Right kidney (tissue), 1 donor: Measurements from ENCODE around the gene SPR.

Experiments
- DNase-seq: peaks from one replicate; pipeline ENCODE4 v3.0.0-alpha.2; 2016

SPR gene

DNA sequence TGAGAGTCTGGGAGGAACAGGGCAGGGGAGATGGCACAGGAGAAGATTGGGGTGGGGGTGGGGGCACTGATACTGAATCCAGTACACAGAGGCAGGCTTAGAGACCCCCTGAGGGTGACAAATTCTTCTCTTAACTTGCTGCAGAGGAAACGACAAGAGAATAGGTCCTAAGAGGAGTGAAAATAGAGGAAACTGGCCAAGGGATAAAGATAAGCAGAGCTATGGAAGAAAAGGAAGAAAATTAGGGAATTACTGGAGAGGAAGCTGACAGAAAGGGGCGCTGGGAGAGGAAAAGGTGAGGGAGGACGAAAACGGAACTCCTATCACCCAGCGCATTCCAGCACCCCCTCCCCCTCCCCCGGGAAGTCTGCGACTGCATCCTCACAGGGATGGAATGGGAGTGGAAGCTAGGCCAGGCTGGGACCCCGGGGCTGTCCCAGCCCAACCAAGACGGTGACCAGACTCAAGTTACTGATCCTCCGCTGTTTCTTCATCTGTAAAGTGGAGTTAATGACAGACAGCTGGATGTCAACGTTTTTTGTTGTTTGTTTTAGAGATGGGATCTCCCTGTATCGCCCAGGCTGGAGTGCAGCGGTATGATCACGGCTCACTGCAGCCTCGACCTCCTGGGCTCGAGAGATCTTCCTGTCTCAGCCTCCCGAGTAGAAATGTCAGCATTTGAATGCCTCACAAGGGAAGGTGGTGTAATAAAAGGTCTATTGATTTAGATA is 27.5 kb downstream of the SPR start:
- DNase-seq, result no peak

DNA sequence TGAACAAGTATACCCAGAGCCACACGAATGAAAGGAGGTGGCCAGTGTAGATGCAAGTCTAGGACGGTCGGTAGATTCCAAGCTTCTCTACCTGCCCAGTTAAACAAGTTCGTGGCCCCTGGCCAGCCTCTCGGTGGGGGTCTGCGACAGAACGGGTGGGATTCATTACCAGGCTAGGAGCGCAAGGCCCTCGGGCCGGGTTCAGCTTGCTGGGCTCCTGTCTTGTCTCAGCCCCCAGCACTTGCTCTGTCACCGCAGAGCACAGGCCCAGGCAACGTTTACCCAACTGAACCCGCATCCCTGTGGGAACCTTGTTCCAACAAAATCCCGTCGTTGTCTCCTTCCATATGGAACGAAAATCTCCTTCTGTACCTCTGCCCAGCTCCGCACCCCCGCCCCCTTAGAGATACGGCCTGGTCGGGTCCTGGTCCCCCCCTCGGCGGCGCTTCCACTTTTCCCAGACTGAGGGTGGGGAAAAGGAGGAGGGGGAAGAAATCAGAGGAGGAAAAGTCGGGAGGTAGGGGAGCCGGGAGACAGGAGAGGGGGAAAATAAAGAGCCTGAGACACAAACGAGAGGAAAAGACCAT is 28.2 kb downstream of the SPR start:
- DNase-seq, result peak; percentile 44

- peak; percentile 81 for DNase-seq
Measured at GRCh38 chr2:72915907-72916742, 28.9 kb downstream of the SPR start.

- DNase-seq, result no peak
Measured at GRCh38 chr2:72916743-72917137, 29.5 kb downstream of the SPR start.

DNA sequence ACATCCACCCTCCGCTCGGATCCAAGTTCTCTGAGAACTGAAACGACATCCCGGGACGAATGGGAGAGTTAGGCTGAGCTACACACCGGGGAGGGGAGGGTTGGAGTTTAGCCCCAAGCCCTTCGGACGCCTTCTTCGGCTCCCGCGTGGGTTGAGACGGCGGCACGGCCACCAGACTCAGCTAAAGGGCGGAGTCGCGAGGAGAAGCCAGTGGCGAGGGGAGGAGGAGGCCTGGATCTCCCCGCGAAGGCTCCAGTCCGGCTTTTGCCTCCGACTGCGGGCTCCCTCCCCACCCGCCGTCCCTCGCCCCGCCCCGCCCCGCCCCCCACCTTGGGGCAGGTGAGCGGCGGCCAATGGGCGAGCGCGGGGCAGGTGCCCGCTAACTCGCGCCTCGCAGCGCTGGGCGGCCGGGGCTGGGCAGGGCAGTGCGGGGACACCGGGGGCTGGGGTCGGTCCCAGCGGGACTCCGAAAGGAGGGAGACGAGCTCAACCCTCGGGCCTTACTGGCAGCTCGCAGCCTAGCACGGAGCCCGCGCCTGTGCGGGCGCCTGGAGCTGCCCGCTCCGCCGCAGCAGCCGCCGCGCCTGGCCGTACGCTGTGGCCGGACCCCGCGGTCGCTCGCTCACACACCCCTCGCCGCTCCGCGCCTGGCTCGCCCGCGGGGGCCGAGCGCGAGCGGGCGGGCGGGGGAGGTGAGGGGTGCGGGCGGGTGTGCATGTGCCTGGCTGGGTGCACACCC is 30.1 kb downstream of the SPR start, which contains the start of gene EMX1:
Gene EMX1, plus strand, starts transcription at position 382 of the 739 bp plus-strand sequence. Its CDS starts 334 bp downstream, at position 716.
- DNase-seq, result peak; percentile 86

DNA sequence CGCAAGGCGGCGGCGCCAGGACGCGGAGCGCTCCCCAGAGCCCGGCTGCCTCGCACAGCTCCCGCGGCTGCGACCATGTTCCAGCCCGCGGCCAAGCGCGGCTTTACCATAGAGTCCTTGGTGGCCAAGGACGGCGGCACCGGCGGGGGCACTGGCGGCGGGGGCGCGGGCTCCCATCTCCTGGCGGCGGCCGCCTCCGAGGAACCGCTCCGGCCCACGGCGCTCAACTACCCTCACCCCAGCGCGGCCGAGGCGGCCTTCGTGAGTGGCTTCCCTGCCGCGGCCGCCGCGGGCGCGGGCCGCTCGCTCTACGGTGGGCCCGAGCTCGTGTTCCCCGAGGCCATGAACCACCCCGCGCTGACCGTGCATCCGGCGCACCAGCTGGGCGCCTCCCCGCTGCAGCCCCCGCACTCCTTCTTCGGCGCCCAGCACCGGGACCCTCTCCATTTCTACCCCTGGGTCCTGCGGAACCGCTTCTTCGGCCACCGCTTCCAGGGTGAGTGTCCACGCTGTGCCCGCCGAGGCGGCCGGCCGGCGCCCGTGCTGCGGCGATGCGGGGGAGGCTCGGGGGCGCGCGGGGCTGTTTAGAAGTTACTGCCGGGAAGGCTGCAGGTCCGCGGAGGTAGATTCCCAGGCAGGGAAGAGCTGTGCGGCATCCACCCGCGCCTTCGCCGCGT is 30.8 kb downstream of the SPR start:
- DNase-seq, result peak; percentile 82

DNA sequence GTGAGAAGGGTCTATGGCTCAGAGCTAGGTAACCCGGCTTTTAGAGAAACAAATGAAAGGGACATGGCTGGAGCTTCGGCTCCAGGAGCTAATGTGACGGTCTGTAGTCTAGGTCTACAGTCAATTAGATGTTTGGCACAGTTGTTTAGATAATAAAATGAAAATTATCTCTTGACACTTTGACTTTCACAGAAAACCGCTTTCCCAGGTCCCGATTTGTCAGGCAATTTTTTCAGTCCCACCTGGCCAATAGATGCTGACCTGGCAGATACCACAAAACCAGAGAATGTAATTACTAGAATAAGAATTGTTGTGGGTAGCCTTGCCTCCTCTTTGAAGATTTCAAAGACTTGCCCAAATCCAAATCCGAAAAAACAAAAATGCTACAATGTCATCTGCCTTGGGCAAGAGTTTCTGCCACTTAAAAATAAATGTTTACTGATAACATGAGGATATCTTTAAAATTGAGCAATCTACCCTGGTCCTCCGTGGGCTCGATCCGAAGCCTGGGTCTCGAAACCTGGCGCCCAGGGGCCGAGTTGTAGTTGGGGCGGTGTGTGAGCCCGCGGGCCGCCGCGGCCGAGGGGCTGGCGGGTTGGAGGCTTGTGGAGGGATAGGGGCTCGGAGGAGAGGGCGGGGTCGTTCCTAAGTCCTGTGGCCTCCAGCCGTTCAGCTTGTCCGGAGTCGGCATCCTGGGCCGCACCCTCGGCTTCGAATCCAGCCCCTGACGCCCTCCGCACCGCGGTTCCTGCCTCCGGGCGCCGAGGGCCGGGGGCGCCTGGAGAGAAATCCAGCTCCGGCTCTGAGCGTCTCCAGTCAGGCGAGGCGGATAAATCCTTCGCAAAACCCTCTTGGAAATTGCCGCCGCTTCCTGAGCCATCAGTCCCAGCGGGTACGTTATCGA is 32.5 kb downstream of the SPR start:
- DNase-seq, result peak; percentile 80

DNA sequence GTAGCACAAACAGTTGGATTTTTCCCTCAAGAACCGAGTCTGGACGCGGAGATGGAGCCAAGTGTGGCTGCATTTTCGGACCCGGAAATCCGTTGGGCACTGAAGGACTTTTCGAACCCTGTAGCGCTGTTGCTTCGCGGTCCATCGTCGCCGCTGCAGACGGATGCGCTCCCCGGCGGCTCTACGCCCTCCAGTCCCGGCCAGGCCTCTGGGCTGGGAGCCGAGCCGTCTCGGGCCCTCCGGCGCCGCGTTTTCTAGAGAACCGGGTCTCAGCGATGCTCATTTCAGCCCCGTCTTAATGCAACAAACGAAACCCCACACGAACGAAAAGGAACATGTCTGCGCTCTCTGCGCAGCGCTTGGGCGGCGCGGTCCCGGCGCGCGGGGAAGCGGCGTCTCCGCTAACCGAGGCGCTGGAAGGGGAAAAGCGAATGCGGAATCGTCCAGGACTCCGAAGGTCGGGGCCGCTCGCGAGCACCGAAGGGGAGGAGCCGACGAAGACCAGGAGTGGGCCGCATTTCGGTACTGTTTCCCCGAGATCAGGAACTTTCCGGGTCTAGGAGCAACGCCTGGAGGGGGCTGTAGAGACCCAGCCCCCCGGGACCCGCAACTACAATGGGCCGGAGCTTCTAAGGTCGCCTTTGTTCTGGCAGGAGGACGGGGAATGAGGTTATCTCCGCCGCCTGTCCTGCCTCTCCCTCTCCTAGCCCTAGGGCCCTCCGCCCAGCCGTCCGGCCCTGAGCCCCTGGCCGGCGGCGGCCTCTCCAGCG is 33.3 kb downstream of the SPR start:
- peak; percentile 83 for DNase-seq

DNA sequence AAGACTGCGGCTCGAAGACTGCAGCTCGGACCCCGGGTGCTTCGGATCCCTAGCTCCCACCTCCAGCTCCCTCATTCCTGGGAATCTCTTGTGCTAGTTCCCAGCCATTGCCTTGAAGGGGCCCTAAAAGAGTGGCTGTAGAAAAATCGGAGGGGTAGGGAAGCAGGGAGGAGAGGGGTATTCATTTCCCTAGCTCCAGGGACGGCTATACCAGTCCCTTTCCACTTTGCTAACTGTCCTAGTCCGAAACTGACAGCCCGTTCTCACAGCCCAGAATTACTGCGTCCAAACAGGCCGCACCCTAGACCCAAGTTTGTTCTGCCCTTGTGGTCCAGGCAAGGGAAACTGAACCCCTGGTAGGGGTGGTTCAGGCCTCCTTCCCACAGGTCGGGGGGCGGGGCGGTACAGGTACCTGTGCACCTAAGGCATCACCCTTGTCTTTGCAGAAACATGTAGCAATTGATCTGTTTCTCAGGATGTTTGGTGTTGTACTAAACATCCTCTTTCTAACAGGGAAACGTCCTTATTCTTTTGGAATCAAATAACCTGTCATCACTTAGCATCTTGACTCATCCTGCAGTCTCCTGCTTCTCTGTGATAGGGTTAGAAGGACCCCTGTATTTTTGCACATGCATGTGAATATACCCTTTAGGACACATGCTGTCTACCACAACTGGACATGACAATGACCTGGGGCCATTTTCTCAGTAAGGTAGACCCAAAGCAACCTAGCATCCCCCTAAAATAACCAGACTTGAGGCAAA is 34.1 kb downstream of the SPR start:
- DNase-seq, result no peak

DNA sequence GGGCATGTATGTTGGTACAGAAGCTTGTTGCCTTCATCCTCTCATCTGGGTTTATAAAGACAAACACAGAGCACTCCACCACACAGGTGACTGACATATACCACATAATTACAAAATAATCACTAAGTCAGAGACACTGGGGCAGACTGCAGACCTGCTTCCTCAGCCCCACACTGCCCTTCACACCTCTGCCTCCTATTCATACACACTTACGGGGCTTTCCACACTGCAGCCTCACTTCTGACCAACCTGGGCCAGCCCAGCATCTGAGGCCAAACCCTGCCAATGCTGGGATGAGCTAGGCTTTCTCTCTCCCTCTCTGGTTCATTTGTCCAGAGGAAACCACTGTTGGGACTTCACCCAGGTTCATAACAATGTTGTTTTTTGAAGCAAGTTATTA is 34.6 kb downstream of the SPR start:
- DNase-seq, result no peak

DNA sequence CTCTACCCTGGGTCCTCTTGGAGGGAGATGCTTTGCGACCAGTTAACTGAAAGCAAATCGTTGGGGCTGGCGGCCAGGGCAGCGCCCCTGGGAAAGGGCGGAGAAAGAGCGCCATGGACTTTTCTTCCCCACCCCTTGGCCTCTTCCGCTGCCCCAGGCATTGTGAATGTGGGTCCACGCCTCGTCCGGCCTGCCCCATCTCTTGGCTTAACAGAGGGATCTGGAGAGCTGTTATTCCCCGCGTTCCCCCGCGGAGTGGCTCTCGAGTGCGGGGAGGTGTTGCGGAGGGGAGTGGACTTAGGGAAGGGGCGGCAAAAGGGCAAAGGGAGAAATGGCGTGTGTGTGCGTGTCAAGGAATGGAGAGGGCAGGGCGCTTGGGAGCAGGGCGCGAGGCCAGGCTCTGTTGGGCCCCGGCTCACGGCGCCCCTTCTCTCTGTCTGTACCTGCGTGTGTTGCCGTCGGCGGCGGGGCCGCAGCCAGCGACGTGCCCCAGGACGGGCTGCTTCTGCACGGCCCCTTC is 36.7 kb downstream of the SPR start:
- DNase-seq, result peak; percentile 64

- DNase-seq, result peak; percentile 71
Measured at GRCh38 chr2:72924353-72925240, 37.4 kb downstream of the SPR start.

DNA sequence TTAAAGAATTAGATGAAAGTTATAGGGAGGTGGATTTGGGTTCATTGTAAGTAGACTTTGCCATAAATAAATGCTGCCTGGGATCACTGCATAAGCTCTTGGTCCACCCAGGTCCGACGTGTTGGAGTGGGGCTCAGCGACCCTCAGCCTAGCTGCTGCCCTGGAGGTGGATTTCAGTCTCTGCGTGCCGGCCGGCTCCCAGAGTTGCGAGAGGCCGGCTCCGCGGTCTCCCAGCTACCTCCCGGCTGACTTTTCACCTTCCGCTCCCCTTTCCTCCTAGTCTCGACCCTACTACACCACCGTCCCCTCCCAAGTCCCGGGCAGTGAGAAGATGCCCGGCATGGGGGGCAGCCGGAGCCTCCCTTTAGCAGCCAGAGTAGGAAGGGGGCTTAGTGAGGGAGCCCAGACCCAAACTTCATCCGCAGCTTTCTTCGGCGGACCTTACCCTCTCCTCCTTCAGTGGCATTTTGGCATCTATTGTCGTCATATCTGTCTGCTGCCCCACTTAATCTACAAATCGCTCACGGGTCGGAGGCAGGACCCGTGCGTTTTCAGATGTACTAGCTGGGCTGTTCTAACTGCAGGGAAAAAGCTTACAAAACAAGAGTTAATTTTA is 38.2 kb downstream of the SPR start:
- DNase-seq, result peak; percentile 59

DNA sequence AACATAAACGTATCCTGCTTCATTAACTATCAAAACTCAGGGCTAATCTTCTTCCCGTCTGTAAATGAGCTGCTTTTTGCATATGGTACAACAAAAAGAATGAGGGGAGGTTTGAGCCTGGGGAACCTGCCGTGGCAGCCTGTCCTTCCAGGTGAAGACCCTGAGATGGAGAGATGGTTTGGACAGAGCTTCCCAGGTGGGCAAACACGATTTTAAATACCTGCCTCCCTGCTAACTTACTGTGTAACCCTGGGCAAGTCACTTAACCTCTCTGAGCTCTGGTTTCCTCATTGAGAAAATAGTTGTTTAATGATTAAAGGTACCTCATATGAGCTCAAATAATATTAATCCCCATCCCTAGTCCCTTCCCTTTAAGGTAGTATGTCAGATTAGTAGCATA is 39.2 kb downstream of the SPR start:
- no peak for DNase-seq

DNA sequence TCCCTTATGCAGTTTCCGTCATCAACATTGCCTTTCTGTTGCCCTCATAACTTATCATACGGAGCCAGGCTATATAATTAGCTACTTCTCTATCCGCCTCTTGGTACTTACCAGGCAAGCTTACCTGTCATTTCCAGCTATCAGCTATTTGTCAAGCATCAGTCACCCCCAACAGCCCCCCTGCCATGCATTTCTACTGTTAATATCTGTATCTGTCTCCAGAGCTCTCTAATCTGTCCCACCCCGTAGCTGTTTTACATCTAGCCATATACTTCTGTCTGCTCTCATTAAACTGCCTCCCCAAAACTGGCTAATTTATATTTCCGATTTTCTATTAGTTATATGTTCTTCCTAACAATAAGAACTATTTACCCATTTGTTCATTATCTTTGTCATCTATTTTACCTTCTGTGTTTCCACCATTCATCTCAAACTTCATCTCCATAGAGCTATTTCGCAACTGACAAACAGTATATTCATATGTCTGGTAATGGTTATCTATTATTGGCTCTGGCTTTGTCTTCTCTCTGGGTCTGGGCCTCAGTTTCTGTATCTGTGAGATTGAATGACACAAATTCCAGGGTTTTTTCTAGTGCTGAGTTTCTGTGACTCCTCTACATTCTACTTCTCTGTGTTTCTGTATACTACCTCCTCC is 39.7 kb downstream of the SPR start:
- DNase-seq, result no peak

DNA sequence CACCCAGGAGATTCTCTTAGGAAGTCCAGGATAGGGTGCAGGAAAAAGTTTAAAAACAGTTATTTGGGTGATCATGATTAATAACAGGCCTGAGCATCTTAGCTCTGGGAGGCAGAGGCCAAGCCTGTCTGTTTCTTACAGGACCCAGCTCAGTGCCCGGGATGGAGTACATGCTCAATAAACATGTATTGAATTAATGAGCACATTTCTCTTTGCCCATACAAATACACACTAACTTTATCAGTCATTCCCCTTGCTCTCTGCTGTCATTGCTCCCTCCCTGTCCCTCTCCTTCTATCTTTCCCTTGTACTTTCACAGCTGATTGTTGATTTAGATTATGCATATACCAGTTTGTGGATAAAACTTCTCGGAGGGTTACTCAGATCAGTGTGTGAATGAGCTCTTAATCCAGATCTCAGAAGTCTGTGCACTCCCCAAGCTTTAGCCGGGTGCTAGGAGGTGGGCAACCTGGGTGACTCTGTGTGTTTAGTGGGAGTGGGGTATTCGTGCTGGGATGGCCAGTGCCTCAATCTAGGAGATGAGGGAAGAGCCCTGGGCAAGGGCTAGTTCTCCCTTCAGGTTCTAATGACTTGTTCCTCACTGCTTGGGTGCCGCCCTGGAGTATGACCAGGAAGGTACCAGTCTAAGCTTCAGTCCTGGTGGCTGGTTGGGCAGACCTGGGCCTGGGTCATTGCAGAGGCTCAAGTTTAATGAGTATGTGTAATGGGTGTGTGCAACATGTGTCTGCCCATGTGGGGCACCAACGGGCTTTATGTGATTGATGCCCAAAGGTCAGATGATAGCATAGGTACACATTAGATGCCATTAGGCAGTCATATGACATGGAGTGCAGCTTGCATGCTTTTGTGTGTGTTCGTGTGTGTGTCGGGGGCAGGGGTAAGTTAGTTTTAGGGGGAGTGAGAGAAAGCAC is 40.7 kb downstream of the SPR start:
- no peak for DNase-seq
